C1 segment of cervical spinal cord (tissue), 14 donors: ENCODE measurements around the gene EDEM2.
"Not testable (repeated sequence)": the region's sequence is repeated elsewhere in the genome, so short reads cannot be mapped to it uniquely, and the experiment has no call there.

Source experiments
- DNase-seq, 14 donors: peaks; one replicate each; lab custom pipeline; 2025; lab: John Stamatoyannopoulos, UW

The EDEM2 gene

DNA sequence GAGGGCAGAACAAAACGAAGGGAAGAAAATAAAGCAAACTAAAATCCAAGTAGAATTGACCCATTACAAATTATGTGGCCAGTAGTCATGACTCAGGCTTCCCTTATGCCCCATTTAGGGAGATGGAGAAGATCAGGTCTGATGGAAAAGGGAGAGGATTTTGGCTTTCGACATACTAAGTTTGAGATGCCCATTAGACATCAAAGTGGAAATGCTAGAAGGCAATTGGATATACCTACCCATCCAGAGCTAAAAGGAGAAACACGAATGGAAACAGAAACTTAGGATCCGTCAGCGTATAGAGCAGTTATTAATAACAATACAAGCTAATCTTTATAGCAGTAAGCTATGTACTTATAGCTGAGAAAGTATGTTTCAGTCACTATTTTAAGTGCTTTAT, 59.3 kb downstream of the EDEM2 start:
- no peak for DNase-seq

DNA sequence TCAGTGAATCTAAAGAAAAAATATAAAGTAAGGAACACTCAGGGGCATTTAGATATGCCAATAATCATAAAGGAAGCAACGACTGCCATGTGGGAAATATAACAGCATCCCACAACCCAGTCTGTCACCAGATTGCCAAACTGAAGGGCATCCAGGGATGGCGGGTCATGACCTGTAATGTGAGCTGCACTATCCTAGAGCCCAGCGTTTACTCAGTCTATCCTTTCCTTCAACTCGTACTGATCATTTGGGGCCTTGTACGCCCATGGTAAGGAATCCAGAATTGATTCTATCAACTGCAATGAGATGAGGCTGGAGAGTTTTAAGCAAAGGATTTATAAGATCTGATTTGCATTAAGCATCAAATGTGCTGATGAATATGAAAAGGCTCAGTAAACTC, 59.8 kb downstream of the EDEM2 start:
- DNase-seq, result no peak

DNA sequence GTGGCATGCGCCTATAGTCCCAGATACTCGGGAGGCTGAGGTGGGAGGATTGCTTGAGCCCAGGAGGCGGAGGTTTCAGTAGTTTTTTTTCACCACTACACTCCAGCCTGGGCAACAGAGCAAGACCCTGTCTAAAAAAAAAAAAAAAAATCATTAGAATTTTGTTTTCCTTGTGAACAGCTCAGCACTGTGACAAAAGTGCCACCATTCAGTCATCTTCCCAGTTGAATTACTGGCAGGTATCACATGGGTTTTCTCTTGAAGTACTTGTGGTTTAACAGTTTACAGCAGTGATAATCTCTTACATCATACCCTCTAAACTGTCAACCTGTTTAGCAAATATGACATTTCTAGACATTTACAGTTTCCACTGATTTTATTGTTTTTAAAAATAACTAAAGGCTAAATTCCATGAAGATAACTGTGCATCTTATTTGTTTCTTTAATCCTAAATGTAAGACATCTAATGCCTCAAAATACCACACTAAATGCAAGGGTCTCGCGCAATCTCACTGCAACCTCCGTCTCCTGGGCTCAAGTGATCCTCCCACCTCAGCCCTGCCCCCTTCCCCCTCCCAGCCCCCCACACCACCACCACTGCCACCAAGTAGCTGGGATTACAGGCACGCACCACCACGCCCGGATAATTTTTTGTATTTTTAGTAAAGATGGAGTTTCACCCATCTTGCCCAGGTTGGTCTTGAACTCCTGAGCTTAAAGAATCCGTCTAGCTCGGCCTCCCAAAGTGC, 61.5 kb downstream of the EDEM2 start:
- no peak for DNase-seq

DNA sequence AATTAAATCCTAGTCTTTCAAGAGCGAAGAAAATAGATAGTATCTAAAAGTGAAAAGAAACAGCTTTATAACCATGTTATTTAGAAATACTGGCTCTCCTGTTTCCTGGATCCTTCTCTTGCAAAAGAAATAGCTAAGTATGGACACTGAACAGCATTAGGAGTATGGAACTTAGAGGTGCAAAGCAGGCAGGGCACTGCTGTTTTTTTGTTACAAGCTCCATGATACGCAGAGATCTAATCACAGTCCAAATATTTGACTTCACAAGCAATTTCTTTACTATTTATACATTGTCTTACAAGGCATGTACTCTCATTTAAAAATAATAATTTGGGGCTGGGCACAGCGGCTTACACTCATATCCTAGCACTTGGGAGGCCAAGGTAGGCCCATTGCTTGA, 62.1 kb downstream of the EDEM2 start:
- no peak for DNase-seq

DNA sequence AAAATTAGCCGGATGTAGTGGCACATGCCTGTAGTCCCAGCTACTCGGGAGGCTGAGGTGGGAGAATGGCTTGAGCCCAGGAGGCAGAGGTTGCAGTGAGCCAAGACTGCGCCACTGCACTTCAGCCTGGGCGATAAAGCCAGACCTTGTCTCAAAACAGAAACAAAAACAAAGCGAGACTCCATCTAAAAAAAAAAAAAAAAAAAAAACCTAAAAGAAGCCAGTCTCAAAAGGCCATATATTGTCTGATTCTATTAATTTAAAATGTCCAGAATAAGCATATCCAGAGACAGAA, 66.8 kb downstream of the EDEM2 start:
- DNase-seq, result not testable (repeated sequence)

DNA sequence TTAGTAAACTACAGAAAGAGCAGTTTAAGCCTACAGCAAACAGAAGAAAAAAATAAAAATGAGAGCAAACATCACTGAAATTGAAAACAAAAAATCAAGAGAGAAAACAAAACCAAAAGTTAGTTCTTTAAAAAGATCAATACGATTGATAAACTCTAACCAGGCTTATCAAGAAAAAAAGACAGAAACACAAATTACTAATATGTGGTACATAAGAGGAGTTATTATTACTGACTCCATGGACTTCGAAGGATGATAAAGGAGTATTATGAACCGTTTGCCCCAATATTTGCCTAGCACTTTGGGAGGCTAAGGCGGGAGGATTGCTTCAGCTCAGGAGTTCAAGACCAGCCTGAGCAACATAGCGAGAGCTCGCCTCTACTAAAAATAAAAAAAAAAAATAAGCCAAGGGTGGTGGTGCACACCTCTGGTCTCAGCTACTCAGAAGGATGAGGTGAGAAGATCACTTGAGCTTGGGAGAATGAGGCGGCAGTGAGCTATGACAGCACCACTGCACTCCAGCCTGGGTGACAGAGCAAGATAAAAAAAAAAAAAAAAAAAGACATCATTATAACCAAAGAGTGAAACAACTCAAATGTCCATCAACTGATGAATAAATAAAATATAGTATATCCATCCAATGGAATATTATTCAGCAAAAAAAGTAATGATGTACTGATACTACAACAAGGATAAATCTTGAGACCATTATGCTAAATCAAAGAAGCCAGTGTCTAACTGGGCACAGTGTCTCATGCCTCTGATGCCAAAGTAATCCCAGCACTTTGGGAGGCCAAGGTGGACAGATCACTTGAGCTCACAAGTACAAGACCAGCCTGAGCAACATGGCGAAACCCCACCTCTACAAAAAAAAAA, 67.4 kb downstream of the EDEM2 start:
- no peak for DNase-seq

DNA sequence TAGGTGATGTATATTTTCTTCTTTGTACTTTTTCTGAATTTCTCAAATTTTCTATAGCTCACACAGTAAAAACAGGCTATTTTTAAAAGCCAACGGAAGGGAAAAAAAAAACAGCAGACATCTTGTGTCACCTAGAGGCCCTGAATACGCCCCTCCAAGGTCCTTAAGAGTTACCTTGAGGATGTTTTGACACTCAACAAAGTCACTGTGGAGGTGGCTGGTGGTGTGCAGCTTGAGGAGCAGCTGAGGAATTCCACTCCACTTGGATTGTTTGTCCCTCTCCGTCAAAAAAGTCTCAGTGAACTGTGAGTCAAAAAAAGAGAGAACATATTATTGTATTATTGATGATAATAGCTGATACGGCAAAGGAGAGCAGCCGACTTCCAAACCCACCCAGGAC, 69.3 kb downstream of the EDEM2 start:
- no peak for DNase-seq

DNA sequence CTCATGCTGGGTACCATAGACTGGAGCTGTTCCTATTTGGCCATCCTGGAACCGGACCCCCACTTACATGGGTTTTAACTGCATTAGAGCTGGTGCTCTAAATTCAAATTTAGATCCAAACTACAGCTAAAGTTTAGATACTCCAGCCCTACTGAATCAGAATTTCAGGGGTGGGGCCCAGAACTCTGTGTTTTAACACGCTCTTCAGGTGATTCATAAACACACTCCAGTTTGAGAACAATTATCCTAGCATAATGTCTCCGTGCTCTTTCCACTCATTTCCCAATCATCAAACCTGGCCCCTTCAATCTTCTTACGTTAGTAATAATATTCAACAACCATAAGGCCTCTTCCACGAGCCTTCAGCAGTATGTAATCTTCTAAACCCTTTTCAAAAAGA, 69.8 kb downstream of the EDEM2 start:
- DNase-seq, result no peak

DNA sequence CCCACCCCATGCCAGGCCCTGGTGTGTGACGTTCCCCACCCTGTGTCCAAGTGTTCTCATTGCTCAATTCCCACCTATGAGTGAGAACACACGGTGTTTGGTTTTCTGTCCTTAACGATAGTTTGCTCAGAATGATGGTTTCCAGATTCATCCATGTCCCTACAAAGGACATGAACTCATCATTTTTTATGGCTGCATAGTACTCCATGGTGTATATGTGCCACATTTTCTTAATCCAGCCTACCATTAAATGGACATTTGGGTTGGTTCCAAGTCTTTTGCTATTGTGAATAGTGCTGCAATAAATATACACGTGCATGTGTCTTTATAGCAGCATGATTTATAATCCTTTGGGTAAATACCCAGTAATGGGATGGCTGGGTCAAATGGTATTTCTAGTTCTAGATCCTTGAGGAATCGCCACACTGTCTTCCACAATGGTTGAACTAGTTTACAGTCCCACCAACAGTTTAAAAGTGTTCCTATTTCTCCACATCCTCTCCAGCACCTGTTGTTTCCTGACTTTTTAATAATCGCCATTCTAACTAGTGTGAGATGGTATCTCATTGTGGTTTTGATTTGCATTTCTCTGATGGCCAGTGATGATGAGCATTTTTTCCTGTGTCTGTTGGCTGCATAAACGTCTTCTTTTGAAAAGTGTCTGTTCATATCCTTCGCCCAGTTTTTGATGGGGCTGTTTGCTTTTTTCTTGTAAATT, 75.5 kb downstream of the EDEM2 start:
- not testable (repeated sequence) for DNase-seq

DNA sequence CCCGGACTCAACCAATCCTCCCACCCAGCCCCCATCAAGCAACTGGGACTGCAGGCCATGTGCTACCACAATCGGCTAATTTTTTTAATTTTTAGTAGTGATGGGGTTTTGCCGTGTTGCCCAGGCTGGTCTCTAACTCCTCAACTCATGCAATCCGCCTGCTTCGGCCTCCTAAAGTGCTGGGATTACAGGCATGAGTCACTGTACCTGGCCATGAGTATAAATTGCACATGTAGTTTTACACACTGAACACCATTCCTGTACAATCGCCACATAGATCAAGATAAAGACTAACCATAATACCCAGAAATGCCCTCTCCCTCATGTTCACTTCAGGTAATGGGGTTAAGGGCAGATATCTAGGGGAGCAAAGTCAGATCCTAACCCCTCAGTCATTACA, 80.9 kb downstream of the EDEM2 start:
- no peak for DNase-seq
